ENCODE results near the gene PROX2.

GRCh38 chr14:74875204-74875603 lies 741 bp downstream of the PROX2 start:
- TF ChIP-seq, protein P1, sequence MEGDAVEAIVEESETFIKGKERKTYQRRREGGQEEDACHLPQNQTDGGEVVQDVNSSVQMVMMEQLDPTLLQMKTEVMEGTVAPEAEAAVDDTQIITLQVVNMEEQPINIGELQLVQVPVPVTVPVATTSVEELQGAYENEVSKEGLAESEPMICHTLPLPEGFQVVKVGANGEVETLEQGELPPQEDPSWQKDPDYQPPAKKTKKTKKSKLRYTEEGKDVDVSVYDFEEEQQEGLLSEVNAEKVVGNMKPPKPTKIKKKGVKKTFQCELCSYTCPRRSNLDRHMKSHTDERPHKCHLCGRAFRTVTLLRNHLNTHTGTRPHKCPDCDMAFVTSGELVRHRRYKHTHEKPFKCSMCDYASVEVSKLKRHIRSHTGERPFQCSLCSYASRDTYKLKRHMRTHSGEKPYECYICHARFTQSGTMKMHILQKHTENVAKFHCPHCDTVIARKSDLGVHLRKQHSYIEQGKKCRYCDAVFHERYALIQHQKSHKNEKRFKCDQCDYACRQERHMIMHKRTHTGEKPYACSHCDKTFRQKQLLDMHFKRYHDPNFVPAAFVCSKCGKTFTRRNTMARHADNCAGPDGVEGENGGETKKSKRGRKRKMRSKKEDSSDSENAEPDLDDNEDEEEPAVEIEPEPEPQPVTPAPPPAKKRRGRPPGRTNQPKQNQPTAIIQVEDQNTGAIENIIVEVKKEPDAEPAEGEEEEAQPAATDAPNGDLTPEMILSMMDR (conservative IDR thresholded peaks at IDR 0.05) = no peak
- TF ChIP-seq ZFX (IDR thresholded peaks at IDR 0.05) = no peak
